ENCODE data around the gene CFAP47.

GRCh38 chrX:36102425-36102824 is 182.9 kb downstream of the CFAP47 start:
- TF ChIP-seq CTCF (conservative IDR thresholded peaks at IDR 0.05; ENCODE audit: low read length) (no peak), EZH2phosphoT487 (IDR thresholded peaks at IDR 0.05; ENCODE audit: borderline replicate concordance) (no peak)

Data from Loucy (cell line).